ENCODE measurements around the gene C1orf105. TPM values are rescaled to one million over a fixed set of nuclear protein-coding genes. Genes with fewer than 3 reads are reported as not detected.
"Not testable (repeated sequence)": the region's sequence is repeated elsewhere in the genome, so short reads cannot be mapped to it uniquely, and the experiment has no call there.

The C1orf105 gene
- under 1 TPM in 2 of 4 donors, not detected in 2; 0.24 to 0.25 TPM for polyA plus RNA-seq (ENCODE audit: insufficient read length in 4 of 4)

GRCh38 chr1:172420385-172420784 lies at the start of gene C1orf105:
Gene C1orf105, plus strand, starts transcription at chr1:172420685. Its CDS starts 201 bp downstream, at chr1:172420886.
- DNase-seq (ENCODE audit: low read depth in 4 of 4, low spot score in 2 of 4): no peak

GRCh38 chr1:172371646-172372045 lies 48.8 kb upstream of the C1orf105 start:
- not testable (repeated sequence) for DNase-seq (ENCODE audit: low read depth in 4 of 4, low spot score in 2 of 4)

DNA sequence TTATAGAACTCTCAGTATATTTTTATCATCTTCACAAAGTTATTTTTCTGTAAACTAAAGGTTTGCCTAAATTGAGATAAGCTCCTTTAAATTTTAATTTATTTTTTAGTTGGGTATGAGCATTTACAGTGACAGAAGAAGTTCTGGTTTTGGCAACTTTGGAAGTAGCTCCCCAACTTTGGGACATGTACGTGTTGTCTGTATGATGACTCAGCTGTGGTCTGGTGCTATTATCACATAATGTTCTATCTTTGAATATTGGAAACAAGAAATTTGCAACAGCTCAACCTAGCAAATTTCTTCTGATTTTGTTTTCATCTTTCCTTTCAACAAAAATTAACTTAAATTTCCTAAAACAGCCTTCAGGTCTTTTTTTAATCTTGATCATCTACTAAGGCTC lies 46.6 kb upstream of the C1orf105 start:
- DNase-seq (ENCODE audit: low read depth in 4 of 4, low spot score in 2 of 4): no peak

GRCh38 chr1:172375211-172375631 lies 45.3 kb upstream of the C1orf105 start:
- DNase-seq (ENCODE audit: low read depth in 4 of 4, low spot score in 2 of 4): no peak

DNA sequence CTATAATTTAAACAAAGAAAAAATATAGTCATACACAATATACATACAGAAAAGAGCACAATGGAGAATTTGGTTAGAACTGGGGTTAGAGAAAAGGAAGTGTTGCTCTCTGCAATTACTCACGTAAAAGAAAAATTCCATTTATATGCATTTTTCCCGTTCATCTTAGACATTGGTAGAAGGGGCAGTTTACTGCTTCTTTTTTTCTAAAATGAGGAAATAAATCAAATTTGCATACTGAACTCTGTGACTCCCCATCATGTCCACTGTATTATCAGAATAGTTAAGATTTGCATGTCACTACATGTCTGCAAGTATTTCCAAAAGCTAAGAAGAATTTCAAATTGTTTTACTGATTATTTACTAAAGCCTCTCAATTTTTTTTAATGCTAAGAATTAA lies 44.1 kb upstream of the C1orf105 start:
- no peak for DNase-seq (ENCODE audit: low read depth in 4 of 4, low spot score in 2 of 4)

- DNase-seq (ENCODE audit: low read depth in 4 of 4, low spot score in 2 of 4): no peak
These were observed 42.9 kb upstream of the C1orf105 start for GRCh38 chr1:172377565-172377964.

- DNase-seq (ENCODE audit: low read depth in 4 of 4, low spot score in 2 of 4): no peak
These were observed 42.2 kb upstream of the C1orf105 start for GRCh38 chr1:172378109-172378760.

GRCh38 chr1:172380441-172381244 lies 39.8 kb upstream of the C1orf105 start:
- no peak for DNase-seq (ENCODE audit: low read depth in 4 of 4, low spot score in 2 of 4)

- no peak for DNase-seq (ENCODE audit: low read depth in 4 of 4, low spot score in 2 of 4)
These were observed 38.5 kb upstream of the C1orf105 start for GRCh38 chr1:172381946-172382345.

- DNase-seq (ENCODE audit: low read depth in 4 of 4, low spot score in 2 of 4): no peak
These were observed 38.1 kb upstream of the C1orf105 start for GRCh38 chr1:172382406-172382805.

DNA sequence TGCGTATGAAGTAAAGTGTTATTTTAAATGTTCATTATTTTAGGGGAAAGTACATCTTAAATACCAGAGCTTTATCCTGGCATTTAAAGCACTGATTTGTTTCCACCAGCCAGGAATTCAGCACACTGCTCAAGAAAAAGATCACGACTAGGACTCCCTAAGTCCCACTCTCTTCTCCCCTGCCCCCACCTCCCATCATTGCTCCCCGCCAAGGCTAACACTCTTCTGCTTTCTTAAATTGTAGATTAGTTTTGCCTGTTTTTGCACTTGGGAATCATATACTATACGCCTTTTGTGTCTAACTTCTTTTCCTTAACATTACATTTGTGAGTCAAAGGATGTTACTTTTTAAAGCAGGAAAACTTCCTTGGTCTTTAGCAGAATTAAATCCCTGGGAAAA lies 37.5 kb upstream of the C1orf105 start:
- DNase-seq (ENCODE audit: low read depth in 4 of 4, low spot score in 2 of 4): no peak

GRCh38 chr1:172383536-172383935 lies 36.9 kb upstream of the C1orf105 start:
- no peak for DNase-seq (ENCODE audit: low read depth in 4 of 4, low spot score in 2 of 4)

- DNase-seq (ENCODE audit: low read depth in 4 of 4, low spot score in 2 of 4): no peak
These were observed 35.8 kb upstream of the C1orf105 start for GRCh38 chr1:172384656-172385055.

DNA sequence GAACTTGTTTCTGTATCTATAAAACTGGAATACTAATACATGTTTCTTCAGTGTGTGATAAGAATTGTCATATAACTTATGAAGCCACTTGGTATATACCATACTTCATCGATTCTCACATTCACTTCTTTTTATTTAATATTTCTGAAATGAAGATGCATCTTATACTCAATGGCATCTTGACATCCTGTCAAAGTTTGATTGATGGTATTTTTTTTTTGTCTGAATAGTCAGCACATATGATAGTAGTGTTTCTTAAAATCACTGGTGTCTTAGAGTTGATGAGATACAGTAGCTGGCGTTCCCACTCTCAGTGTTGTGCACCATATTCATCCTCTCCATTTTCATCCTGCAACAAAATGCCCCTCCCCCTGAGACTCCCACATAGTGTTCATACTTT lies 34.4 kb upstream of the C1orf105 start:
- no peak for DNase-seq (ENCODE audit: low read depth in 4 of 4, low spot score in 2 of 4)

GRCh38 chr1:172388490-172388889 lies 32.0 kb upstream of the C1orf105 start:
- no peak for DNase-seq (ENCODE audit: low read depth in 4 of 4, low spot score in 2 of 4)

DNA sequence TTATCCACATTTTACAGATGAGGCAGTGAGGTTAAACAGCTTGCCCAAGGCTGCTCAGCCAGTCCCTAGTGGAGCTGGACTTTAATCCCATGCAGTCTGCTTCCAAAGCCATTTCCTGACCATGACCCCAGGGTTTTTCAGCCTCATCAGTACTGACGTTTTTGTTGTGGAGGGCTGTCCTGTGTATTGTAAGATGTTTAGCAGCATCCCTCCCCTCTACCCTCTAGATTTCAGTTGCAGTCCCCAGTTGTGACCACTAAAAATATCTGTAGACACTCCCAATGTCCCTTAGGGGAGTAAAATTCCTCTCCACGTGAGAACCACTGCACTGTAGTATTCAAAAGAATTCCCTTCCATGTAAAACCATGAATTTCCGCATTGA lies 30.2 kb upstream of the C1orf105 start:
- no peak for DNase-seq (ENCODE audit: low read depth in 4 of 4, low spot score in 2 of 4)

DNA sequence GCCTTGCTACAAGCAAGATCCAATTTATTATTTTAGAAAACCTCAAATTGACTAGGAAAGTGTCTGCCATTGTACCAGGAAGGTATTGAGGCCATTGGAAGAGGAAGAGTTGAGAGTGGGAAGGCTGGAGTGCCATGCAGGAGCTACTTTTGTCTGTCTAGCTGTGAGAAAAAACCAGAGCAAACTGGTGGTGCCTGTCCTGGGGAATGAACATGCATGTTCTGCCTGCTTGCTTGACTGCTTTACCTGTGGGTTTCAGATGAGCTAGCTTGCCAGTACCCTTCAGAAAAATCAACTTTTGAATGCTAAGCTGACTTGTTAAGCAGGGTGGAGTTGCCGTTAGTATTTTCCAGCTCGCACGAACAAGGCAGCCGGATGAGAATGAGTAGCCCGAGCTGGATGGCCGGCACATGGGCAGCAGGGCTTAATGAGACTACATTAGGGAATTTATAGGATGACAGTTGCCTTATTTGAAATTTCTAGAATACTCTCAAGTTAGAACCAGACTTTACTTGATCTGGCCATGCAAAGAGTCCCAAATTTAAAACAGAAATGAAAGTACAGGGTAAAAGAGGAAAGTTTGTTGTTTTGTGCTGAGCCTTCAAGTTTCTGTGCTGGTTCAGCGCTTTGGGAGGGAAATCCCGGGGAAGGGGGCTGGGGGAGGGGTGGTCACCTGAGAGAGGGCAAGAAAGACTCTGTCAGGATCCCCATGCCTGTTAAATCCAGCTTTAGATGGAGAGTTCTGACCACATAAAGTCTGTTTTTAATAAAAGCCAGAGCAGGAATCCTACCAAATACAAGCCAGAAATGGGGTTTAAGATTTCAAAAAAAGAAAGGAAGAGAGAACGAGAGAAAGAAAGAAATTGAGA lies 29.6 kb upstream of the C1orf105 start:
- no peak for DNase-seq (ENCODE audit: low read depth in 4 of 4, low spot score in 2 of 4)

GRCh38 chr1:172391976-172392375 lies 28.5 kb upstream of the C1orf105 start:
- no peak for DNase-seq (ENCODE audit: low read depth in 4 of 4, low spot score in 2 of 4)

GRCh38 chr1:172393354-172393753 lies 27.1 kb upstream of the C1orf105 start:
- DNase-seq (ENCODE audit: low read depth in 4 of 4, low spot score in 2 of 4): no peak

- no peak for DNase-seq (ENCODE audit: low read depth in 4 of 4, low spot score in 2 of 4)
These were observed 26.2 kb upstream of the C1orf105 start for GRCh38 chr1:172394141-172394751.

DNA sequence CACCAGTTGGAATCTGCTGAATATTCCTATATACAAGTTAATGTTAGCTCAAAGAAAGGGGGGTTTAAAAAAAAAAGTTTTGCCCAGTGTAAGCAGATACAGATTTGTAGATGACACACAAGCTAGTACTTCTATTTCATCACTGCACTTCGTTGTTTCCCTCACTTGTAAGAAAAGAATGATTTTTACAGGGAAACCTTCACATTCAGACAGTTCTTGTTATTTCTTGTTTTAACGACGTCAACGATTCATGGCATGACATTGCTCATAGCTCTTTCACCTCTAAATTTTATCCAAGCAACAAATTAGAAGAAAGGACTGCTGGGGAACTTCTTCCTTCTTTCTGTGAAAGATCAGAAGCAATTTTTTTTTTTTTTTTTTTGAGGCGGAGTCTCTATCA lies 25.7 kb upstream of the C1orf105 start:
- no peak for DNase-seq (ENCODE audit: low read depth in 4 of 4, low spot score in 2 of 4)

Data from left renal cortex interstitium (tissue), 4 donors.